ENCODE data around the gene CLEC4E.
A peak's percentile ranks its signal among the peaks of the same experiment; 100 is the strongest.
"Not testable (repeated sequence)": the region's sequence is repeated elsewhere in the genome, so short reads cannot be mapped to it uniquely, and the experiment has no call there.

The CLEC4E gene, protein sequence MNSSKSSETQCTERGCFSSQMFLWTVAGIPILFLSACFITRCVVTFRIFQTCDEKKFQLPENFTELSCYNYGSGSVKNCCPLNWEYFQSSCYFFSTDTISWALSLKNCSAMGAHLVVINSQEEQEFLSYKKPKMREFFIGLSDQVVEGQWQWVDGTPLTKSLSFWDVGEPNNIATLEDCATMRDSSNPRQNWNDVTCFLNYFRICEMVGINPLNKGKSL

DNA sequence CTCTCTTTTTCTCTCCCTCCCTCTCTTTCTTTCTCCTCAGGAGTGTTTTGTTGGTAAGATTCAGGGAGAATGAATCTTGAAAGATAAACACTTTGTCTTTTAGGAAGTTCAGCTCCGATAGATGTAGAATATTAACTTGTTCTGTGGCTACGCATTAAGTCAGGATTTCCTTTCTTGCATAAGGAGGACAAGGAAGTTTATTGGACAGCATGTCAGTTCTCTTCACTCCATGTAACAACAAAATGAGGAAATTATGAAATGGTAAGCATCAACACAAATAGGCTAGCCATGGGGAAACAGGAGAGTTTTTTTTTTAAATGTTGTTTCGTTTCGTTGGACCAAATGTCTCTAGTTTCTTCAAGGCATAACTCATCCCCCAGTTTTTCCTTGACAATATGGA, at the start of gene CLEC4E:
CLEC4E (minus strand) TSS at position 75 of the 400 bp plus-strand sequence. CDS start 108 bp downstream, outside the sequence.
- DNase-seq: not testable (repeated sequence)

DNA sequence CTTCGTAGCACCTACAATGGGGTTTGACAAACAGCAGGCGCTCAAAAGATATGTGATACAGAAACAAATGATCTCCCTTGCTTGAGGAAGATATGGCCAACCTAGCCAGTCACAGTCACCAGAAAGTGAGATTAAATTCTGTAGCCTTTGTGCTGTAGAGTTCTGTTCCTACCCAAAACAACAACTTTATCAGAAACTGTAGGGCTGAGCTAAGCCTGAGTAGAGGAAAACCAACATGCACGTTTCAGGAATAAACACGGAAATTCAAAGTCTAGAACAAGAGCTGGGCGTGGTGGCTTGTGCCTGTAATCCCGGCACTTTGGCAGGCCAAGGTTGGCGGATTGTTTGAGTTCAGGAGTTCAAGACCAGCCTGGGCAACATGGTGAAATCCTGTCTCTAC, 49.0 kb upstream of the CLEC4E start:
- DNase-seq: no peak

DNA sequence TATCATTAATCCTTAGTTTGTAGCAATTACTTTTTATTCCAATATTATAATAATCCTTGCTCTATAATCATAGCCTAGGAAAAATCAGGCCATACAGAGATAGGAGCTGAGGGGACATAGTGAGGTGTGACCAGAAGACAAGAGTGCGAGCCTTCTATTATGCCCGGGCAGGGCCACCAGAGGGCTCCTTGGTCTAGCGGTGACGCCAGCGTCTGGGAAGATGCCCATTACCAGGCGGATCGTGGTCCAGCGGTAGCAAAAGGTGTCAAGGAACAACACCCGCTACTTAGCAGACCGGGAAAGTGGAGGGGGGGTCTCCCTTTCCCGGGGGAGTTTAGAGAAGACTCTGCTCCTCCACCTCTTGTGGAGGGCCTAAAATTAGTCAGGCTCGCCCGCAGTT, 43.8 kb upstream of the CLEC4E start:
- not testable (repeated sequence) for DNase-seq

DNA sequence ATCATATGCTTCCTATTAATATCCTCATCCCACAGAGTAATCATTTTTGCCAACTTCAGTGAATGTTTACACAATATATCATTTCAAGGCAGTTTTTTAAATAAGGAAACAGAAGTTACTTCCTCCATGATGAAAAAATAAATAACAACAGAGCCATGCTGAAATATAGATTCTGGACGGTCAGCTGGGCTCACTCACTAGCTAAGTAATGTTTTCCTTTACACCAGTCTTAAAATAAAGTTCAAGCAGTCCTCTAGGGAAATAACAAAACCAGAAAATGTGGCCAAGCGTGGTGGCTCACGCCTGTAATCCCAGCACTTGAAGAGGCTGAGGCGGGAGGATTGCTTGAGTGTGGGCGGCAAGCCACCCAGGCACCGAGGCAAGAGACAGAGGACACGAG, 43.3 kb upstream of the CLEC4E start:
- DNase-seq: no peak

DNA sequence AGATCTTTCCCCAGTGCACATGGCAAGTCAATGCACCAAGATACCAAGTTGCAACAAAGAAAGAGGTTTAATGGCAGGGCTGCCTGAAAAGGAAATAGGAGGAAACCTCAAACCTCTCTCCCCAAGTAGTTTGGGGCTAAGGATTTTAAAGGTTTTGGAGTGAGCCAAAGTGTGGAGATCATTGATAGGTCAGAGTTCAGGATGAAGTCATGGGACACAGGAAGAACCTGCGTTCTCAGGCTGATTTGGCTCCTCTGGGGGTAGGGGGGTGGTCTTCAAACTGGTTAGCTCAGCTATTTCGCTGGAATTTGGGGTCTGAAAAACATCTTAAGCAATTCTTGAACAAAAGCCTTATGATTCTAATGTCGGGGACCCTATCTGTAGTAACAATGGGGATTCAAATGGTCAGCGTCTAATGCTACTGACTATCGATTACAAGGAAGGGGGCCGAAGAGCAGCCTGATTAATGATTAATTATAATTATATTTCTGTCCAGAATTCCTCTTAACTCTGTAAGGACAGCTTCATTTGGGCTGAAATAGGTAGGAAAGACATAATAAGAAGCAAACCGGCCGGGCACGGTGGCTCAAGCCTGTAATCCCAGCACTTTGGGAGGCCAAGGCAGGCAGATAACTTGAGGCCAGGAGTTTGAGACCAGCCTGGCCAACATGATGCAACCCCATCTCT, 40.5 kb upstream of the CLEC4E start:
- DNase-seq: no peak

DNA sequence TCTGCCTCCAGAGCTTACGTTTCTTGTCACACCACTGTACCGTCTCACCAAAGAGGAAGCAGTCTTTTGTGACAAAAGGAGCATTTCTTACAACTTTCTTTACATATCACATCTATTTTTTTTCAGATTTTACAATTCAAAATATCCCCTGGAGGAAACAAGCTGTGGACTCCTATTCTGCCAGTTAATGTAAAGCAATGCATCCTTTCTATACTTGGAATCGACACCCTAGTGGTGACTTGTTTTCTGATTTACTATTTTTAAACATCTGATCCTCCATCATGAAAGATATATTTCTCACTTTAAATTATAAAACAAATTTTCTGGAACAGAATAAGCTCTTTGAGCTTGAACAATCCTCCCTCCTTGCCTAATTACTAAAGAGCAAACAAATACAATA, 37.2 kb upstream of the CLEC4E start:
- DNase-seq: no peak

DNA sequence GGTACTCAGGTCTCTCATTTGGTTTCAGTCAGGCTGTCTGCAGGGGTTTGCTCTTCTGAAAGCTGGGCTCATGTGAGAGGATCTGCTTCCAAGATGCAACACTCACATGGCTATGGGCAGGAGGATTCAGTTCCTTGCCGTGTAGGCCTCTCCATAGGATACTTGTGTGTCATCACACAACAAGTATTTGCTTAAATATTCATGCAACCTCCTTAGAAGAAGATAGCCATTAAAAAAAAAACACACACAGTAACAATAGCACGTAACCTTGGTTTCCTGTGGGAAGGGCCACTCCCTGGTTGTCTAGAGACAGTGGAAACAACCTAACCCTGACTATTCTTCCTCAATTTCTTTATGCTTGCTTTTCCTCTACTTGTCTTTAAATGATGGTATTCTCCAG, 31.8 kb upstream of the CLEC4E start:
- no peak for DNase-seq

DNA sequence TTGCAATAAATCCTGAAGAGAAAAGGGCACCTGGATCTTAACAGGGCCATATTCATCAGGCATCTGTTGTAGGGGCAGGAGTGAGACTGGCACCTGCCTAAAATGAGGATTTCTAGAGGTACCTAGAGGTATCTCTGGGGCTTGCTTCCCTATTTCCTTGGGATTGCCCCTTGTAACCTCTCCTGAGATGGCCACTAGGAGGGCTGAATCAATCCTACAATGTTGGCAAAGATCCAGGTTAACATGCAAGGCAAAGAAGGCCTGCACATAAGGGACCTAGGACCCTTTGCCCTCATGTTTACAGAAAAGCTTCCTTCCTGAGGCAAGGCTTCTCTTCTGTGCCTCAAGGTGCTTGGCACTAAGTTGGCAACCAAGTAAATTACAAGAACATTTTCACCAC, 25.8 kb upstream of the CLEC4E start:
- DNase-seq: no peak

DNA sequence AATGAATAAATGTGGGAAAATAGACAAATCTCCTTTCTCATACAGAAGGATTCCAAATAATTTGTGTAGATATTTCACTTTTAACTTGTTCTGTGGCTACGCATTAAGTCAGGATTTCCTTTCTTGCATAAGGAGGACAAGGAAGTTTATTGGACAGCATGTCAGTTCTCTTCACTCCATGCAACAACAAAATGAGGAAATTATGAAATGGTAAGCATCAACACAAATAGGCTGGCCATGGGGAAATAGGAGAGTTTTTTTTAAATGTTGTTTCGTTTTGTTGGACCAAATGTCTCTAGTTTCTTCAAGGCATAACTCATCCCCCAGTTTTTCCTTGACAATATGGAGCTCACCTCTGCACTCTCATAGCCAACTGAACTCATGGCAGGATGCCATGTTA, 25.3 kb upstream of the CLEC4E start:
- not testable (repeated sequence) for DNase-seq

DNA sequence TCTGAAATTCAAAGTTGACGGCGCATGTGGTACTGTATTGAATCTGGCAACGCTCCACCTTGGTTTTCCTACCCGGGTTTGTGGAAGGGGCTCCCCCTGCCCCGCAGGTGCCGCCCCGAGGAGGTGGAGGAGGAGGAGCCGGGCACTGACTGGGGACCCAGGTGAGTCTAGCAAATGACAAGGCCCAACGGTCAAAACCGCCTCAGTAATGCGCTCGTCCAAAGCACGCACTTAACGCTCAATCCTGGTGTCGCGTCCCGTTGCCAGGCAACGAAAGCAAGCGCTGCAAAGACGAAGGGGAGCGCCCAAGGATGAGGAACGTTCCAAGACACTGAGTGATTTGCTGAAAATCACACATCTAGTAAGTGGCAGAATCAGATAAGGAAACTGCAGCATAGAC, 24.0 kb upstream of the CLEC4E start:
- no peak for DNase-seq

DNA sequence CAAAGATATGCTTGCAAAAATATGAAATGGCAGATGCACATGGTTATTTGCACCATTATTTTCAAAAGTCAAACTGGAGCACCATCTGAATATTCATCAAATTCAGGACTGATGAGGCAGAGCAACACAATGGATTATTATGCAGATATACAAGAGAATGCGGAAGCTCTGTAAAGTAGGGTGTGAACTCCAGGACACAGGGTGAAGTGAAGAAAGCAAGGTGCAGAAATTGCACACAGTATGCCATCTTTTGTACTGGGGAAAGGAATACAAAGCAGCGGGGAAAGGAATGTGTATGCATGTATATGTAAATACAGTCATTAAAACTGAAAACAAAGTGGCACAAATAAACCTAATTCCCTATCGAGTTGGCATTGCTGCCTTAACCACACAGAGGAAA, 22.7 kb upstream of the CLEC4E start:
- DNase-seq: no peak

DNA sequence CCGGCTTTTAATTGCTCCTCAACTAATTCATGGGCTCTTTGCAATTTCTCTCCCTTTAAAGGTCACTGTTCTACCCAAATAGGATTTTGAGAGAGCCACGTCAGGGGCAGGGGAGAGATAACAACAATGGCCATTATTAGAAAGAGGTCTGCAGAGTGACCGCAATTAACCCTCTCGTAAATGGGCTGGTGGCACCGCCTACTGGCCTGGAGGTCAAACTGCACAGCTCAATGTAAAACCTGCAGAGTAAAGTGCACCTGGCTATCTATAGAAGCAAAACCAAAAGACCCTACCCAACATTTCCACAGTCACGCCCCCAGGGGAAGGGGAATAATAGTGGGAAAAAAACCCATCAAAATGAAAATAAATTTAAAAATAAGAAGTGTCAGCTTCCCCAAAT, 21.6 kb upstream of the CLEC4E start:
- DNase-seq: no peak

DNA sequence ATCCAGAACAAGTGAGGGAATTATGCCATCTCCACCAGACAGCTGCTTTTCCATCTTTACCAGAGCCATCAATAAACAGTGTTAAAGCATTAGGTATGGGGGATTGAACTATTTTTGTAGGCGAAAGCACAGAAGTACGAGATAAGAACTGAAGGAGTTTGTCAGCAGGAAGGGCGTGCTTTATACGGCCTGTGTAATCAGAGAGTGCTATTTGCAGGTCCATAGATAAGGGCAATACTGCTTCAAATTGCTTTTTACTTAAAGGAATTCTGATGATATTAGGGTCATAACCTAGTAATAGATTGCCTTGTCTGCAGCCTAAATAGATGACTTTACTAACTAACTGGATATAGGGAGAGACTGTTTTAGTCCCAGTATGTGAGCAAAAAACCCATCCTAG, 20.3 kb upstream of the CLEC4E start:
- DNase-seq: no peak

DNA sequence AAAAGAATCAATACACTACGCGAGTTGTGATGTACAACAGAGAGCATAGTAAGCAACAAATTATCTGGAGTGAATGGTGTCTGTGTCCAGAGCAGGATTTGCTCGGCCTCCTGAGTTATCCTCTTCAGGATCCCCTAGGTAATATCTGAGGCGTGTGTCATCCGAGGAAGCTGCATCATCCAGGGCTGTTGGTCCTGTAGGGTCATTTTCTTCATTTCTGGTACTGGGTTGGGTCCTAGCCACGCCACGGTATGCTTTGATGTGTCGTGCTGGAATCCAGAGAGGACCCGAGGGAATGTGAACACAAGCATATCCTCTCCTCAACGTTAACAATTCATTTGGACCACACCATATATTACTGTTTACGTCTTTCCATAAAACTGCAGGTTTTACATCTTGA, 19.0 kb upstream of the CLEC4E start:
- DNase-seq: no peak

DNA sequence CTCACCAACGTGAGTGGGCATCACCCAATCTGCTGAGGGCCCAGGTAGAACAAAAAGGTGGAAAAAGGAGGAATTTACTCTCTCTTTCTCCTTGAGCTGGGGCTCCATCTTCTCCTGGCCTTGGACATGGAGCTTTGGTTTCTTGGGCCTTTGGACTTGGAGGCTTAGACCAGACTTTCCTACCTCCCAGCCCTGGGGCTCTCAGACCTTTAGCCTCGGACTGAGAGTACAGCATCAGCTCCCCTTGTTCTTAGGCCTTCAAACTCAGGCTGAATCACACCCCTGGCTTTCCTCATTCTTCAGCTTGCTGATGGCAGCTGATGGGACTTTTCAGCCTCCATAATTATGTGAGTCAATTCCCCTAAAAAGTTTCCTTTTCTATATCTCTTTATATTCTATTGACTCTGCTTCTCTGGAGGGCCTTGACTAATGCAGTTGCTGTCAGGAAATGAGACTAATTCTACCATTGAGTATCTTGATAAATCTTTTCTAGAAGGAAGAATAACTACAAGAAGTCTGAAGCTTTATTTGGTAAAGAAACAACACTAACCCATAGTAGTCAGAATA, 15.9 kb upstream of the CLEC4E start:
- no peak for DNase-seq

DNA sequence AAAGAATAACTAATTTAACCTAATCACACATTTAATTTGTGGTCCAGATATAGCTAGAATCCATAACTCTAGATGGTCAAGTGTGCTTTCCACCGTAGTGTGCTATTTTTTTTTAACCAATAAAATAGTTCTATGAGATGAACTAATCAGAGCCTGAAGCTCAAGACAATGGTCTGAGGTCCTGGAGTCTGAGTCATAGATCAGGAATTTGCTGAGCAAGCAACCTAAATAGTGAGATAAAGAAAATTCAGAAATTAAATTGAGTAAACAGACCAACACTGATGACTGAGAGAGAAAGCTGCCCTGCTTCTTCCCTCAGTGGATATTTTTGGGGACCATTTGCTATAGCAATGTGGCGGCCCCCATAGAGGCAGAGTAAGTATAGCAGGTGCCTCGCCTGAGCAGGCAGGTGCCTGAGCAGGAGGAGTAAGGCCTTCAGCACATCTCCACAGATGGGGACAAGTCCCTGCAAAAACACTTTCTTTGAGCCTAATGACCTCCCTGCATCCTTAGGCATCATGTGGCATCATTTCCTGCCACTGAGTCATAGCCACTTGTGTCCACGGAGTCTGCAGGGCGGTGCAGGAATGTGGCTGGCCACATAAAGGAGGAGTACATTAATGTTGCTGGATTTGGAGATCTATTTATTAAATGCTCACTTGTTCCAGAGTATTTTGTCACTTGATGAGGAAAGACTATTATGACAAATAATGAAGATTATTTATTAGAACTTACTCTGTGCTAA, 13.9 kb upstream of the CLEC4E start:
- no peak for DNase-seq

DNA sequence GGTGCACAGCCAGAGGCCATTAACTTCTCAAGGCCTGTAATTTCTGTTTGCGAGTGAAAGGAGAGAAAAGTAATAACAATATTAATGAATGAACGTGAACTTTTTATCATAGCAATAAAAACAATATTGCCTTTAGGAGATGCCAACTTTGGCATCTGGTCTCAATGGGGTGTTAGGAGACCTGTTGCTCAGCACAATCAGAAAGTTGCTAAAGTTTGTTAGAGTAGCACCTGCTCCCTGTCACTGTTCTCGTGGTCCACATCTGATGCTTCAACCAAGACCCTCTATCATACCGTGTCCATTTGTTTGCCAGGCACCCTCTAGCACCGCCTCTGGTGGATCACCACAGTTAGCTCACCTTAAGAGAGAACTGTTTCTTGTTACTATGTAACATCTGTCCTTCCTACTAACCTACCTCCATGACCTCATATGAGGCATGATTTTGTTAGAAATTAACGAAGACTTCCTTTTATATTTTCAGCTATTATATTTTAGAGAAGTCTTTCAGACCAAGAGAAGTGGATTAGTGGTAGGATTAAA, 12.5 kb upstream of the CLEC4E start:
- DNase-seq: no peak

DNA sequence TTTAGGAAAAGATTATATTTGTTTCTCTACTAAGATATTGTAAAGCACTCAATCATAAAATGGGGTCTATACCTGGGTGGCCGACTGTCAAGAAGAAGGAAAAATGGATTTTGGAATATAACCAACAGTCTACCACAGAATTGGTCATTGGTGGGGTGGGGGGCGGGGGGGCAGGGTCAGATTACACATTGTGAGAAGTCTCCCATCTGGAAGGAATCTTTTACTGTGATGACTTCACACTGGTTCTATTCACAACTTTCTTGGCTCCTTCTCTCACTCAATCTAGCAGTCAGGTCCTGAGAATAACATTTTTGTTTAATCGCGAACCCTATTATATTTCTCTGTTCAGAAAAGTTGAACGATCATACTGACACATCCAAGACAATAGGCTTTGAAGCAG, 8.7 kb upstream of the CLEC4E start:
- no peak for DNase-seq

DNA sequence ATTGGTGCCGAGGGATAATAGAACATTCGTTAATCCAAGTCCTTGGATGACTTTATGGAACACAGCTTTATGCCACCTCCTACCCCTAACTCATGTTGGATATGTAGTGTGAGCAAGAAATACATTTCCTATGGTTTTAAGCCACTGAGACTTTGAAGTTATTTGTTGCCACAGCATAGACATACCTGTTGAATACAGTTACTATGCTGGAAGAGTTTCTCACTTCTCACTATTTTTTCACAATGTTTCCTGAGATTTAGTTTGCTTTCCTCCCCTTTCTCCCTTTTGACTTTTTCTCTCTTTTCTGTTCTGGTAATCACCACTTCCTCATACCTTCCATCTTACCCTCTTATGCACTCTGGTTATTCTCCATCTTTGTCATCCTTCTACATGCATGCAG, 7.5 kb upstream of the CLEC4E start:
- DNase-seq: no peak

DNA sequence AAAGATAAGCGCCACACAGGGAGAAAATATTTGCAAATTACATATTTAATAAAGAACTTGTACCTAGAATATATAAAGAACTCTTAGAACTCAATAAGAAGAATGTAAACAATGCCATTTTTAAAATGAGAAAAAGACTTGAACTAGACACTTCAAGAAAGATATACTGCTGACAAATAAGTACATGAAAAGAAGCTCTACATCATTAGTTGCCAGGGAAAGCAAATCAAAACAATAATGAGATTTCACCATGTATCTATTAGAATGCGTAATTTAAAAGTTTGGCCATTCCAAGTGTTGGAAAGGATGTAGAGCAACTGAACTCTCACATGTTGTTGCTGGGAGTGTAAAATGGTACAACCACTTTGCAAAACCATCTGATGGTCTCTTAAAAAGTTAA, 6.9 kb upstream of the CLEC4E start:
- no peak for DNase-seq

DNA sequence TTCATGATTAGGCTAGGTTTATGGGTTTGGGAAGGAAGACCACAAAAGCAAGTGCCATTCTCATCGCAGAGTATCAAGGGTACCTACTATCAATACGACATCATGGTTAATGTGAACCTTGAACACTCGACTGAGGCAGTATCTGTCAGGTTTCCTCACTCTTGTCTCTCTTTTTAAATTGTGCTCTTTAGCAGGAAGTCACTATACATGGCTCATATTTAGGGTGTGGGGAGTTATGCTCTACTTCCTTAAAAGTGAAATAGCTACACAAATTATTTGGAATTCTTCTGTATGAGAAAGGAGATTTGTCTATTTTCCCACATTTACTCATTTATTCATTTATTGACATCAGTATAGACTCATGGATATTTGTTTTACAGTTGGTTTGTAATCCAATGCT, 5.9 kb upstream of the CLEC4E start:
- no peak for DNase-seq

DNA sequence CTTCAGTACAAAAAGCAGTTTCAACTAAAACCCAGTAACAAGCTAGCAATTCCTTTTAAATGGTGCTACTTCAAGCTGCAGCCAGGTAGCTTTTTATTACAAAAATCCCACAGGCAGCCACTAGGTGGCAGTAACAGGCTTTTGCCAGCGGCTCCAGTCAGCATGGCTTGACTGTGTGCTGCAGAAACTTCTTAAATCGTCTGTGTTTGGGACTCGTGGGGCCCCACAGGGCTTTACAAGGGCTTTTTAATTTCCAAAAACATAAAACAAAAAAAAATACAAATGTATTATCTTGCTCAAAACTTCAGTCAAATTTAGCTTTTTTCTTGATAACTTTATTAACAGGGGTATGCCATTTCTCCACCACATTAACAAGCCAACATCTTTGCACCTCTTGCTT, 3.6 kb upstream of the CLEC4E start:
- peak; percentile 50 to 51 for DNase-seq

DNA sequence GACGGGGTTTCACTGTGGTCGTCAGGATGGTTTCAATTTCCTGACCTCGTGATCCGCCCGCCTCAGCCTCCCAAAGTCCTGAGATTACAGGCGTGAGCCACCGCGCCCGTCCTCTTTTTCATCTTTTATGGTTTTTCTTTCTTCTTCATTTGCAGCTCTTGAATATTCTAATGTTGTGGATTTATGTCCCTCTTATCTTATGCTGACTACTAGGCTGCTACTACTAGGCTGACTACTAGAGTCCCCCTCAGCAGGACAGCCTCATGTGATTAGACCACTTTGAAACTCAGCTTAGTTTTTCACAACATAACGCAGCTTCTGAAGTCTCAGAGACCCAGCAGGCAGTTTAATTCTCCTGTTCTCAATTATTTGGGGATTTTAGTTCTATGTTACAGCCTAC, 857 bp upstream of the CLEC4E start:
- no peak for DNase-seq

DNA sequence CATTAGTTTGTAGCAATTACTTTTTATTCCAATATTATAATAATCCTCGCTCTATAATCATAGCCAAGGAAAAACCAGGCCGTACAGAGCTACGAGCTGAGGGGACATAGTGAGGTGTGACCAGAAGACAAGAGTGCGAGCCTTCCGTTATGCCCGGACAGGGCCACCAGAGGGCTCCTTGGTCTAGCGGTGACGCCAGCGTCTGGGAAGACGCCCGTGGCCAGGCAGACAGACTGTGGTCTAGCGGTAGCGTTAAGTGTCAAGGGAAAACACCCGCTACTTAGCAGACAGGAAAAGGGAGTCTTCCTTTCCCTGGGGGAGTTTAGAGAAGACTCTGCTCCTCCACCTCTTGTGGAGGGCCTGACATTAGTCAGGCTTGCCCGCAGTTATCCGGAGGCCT, 2.9 kb downstream of the CLEC4E start:
- not testable (repeated sequence) for DNase-seq
